H1 (cell line): ENCODE measurements around the gene TTC33. TPM values are rescaled to one million over a fixed set of nuclear protein-coding genes. Genes with fewer than 3 reads are reported as not detected.

Source experiments
- CTCF ChIA-PET: fragments of 300-600 bp; sonication (Branson Sonifier 250); formaldehyde crosslinking; loops from one replicate; lab custom pipeline; 2021; ENCODE audit not compliant: partially characterized antibody; lab: Charles Lee
- POLR2A ChIA-PET: fragments of 300-600 bp; sonication (Branson Sonifier 250); formaldehyde crosslinking; loops from one replicate; lab custom pipeline; 2021; ENCODE audit warnings: inconsistent platforms; ENCODE audit not compliant: partially characterized antibody; lab: Charles Lee
- DNase-seq, 2 experiments: peaks; one replicate each; pipeline versions ENCODE4 v3.0.0 to v3.0.0-alpha.2; 2010 to 2022; ENCODE audit warnings: low spot score in 2 of 2, low read depth in 1 of 2, mixed read lengths in 1 of 2
- FAIRE-seq: peaks from 2 replicates; lab custom pipeline; 2011; peaks lifted over from hg19 to GRCh38; lab: Jason Lieb, UNC
- H2AFZ ChIP-seq: 2 replicates; pipeline ENCODE4 v1.8.1; 2012; ENCODE audit warnings: low read length, inconsistent platforms
- H2AK5ac ChIP-seq: 2 replicates; pipeline ENCODE4 v1.6.1; 2013; ENCODE audit warnings: low read depth, low read length
- H2BK120ac ChIP-seq: replicated peaks from 2 replicates; pipeline ENCODE3; 2013; ENCODE audit warnings: low read depth, low read length, inconsistent platforms
- H2BK12ac ChIP-seq: 2 replicates; pipeline ENCODE4 v1.6.1; 2013; ENCODE audit warnings: low read depth, low read length
- H2BK15ac ChIP-seq: 2 replicates; pipeline ENCODE4 v1.6.1; 2013; ENCODE audit warnings: low read length
- H2BK20ac ChIP-seq: 2 replicates; pipeline ENCODE4 v1.6.1; 2013; ENCODE audit warnings: low read length
- H2BK5ac ChIP-seq: 2 replicates; pipeline ENCODE4 v1.6.1; 2013; ENCODE audit warnings: low read depth, low read length
- H3K14ac ChIP-seq: 2 replicates; pipeline ENCODE4 v1.6.1; 2013; ENCODE audit warnings: inconsistent platforms; ENCODE audit not compliant: insufficient read length
- H3K18ac ChIP-seq: 2 replicates; pipeline ENCODE4 v1.6.1; 2013; ENCODE audit warnings: low read length; ENCODE audit errors: extremely low read depth
- H3K23ac ChIP-seq: 2 replicates; pipeline ENCODE4 v1.6.1; 2013; ENCODE audit warnings: inconsistent platforms; ENCODE audit not compliant: insufficient read length
- H3K23me2 ChIP-seq: 2 replicates; pipeline ENCODE4 v1.6.1; 2013; ENCODE audit warnings: low read depth, low read length
- H3K27ac ChIP-seq: 2 replicates; pipeline ENCODE4 v1.6.1; 2011; ENCODE audit warnings: low read depth, low read length, inconsistent platforms
- H3K27me3 ChIP-seq, 4 experiments: replicated peaks in 1 of 4; 1 replicate in 1 of 4; 2 replicates in 3 of 4; pipeline versions ENCODE4 v1.6.1 to v1.8.1; 2011 to 2013; ENCODE audit warnings: low read length in 3 of 4, mild to moderate bottlenecking in 3 of 4, inconsistent platforms in 2 of 4, mixed read lengths in 2 of 4, moderate library complexity in 1 of 4; ENCODE audit not compliant: control insufficient read depth in 3 of 4, insufficient read depth in 3 of 4; ENCODE audit errors: extremely low read depth in 1 of 4
- H3K36me3 ChIP-seq, 4 experiments: 2 replicates each; pipeline versions ENCODE4 v1.6.1 to v1.8.1; 2011 to 2013; ENCODE audit warnings: mild to moderate bottlenecking in 4 of 4, low read length in 3 of 4, moderate library complexity in 2 of 4, control low read depth in 1 of 4, inconsistent platforms in 1 of 4; ENCODE audit not compliant: insufficient read depth in 4 of 4, control insufficient read depth in 2 of 4
- H3K4ac ChIP-seq: replicated peaks from 2 replicates; pipeline ENCODE3; 2013; ENCODE audit warnings: low read length, low read depth, mixed read lengths, inconsistent platforms; ENCODE audit not compliant: insufficient read length
- H3K4me1 ChIP-seq, 4 experiments: replicated peaks in 1 of 4; 1 replicate in 1 of 4; 2 replicates in 3 of 4; pipeline versions ENCODE4 v1.6.1 to v1.8.1; 2011 to 2013; ENCODE audit warnings: low read length in 3 of 4, inconsistent platforms in 2 of 4, mixed read lengths in 1 of 4; ENCODE audit not compliant: insufficient read depth in 4 of 4, control insufficient read depth in 3 of 4
- H3K4me2 ChIP-seq, 2 experiments: 2 replicates each; pipeline versions ENCODE4 v1.6.1 to v1.8.1; 2011 to 2013; ENCODE audit warnings: low read depth in 2 of 2, low read length in 2 of 2, control low read depth in 1 of 2, inconsistent platforms in 1 of 2, mild to moderate bottlenecking in 1 of 2; ENCODE audit not compliant: insufficient read depth in 1 of 2
- H3K4me3 ChIP-seq, 4 experiments: fragments of 200-600, 300-600 bp in 1 of 4; sonication (generic), shearing (Covaris generic), sonication (Bioruptor Twin) in 1 of 4; 2 replicates each; pipeline versions ENCODE4 v1.5.1 to v1.8.1; 2011 to 2016; ENCODE audit warnings: low read length in 4 of 4, low read depth in 3 of 4, control low read depth in 2 of 4, inconsistent platforms in 2 of 4, mild to moderate bottlenecking in 2 of 4, mixed read lengths in 1 of 4, moderate library complexity in 1 of 4; ENCODE audit not compliant: insufficient read depth in 2 of 4; ENCODE audit errors: extremely low read depth in 1 of 4
- H3K56ac ChIP-seq: replicated peaks from 2 replicates; pipeline ENCODE3; 2013; ENCODE audit warnings: low read depth, mild to moderate bottlenecking, mixed read lengths, low read length, inconsistent platforms; ENCODE audit not compliant: insufficient read length
- H3K79me1 ChIP-seq: 2 replicates; pipeline ENCODE4 v1.6.1; 2013; ENCODE audit warnings: low read depth, low read length, control low read depth
- H3K79me2 ChIP-seq, 2 experiments: 2 replicates each; pipeline versions ENCODE4 v1.6.1 to v1.8.1; 2012 to 2013; ENCODE audit warnings: low read length in 2 of 2, mild to moderate bottlenecking in 2 of 2, inconsistent platforms in 1 of 2; ENCODE audit not compliant: insufficient read depth in 2 of 2, control insufficient read depth in 1 of 2
- H3K9ac ChIP-seq, 4 experiments: replicated peaks in 1 of 4; 1 replicate in 1 of 4; 2 replicates in 3 of 4; pipeline versions ENCODE4 v1.6.1 to v1.8.1; 2011 to 2013; ENCODE audit warnings: low read depth in 3 of 4, low read length in 3 of 4, control low read depth in 2 of 4, mild to moderate bottlenecking in 2 of 4, moderate library complexity in 2 of 4, inconsistent platforms in 1 of 4; ENCODE audit errors: extremely low read depth in 1 of 4
- H3K9me3 ChIP-seq, 2 experiments: 2 replicates each; pipeline versions ENCODE4 v1.6.1 to v1.8.1; 2012 to 2013; ENCODE audit warnings: mild to moderate bottlenecking in 2 of 2, moderate library complexity in 2 of 2, control low read depth in 1 of 2, inconsistent platforms in 1 of 2, low read depth in 1 of 2, low read length in 1 of 2, mixed read lengths in 1 of 2; ENCODE audit not compliant: insufficient read depth in 2 of 2
- H4K20me1 ChIP-seq, 2 experiments: replicated peaks in 1 of 2; 2 replicates each; pipeline versions ENCODE3 to v1.8.1; 2011 to 2013; ENCODE audit warnings: inconsistent platforms in 2 of 2, low read length in 2 of 2, mild to moderate bottlenecking in 1 of 2; ENCODE audit not compliant: insufficient read depth in 2 of 2, control insufficient read depth in 1 of 2
- H4K5ac ChIP-seq: 2 replicates; pipeline ENCODE4 v1.6.1; 2013; ENCODE audit warnings: low read length, low read depth, mixed read lengths, inconsistent platforms; ENCODE audit not compliant: insufficient read length
- H4K8ac ChIP-seq: 2 replicates; pipeline ENCODE4 v1.8.0; 2013; ENCODE audit warnings: mild to moderate bottlenecking, moderate library complexity, low read length, inconsistent platforms; ENCODE audit not compliant: insufficient read depth; ENCODE audit errors: extremely low read depth
- H4K91ac ChIP-seq: replicated peaks from 2 replicates; pipeline ENCODE3; 2013; ENCODE audit warnings: low read length, mixed read lengths, inconsistent platforms; ENCODE audit not compliant: insufficient read length
- CREB1 ChIP-seq: IDR thresholded peaks from 2 replicates; pipeline ENCODE4 v1.6.1; 2012; ENCODE audit warnings: inconsistent platforms
- CTCF ChIP-seq, 3 experiments: IDR thresholded peaks; 1 replicate in 2 of 3; 2 replicates in 1 of 3; pipeline versions ENCODE4 v1.5.1 to v1.6.1; 2011; ENCODE audit warnings: low read length in 3 of 3, mild to moderate bottlenecking in 3 of 3, inconsistent platforms in 2 of 3, low read depth in 1 of 3, moderate library complexity in 1 of 3; ENCODE audit not compliant: insufficient read depth in 1 of 3; ENCODE audit errors: control extremely low read depth in 1 of 3
- EGR1 ChIP-seq: IDR thresholded peaks from 2 replicates; pipeline ENCODE4 v1.6.1; 2011; ENCODE audit warnings: low read depth, low read length, borderline replicate concordance
- GTF2F1 ChIP-seq: IDR thresholded peaks from 2 replicates; pipeline ENCODE4 v1.6.1; 2012; ENCODE audit warnings: low read depth, low read length, improper control_type of control experiment, borderline replicate concordance
- POLR2AphosphoS5 ChIP-seq: IDR thresholded peaks from 2 replicates; pipeline ENCODE4 v1.6.1; 2011; ENCODE audit warnings: low read depth, low read length
- TBP ChIP-seq: IDR thresholded peaks from 2 replicates; pipeline ENCODE4 v1.6.1; 2011; ENCODE audit warnings: low read depth, low read length, improper control_type of control experiment
- WGBS, 2 experiments: shearing (Covaris generic) in 1 of 2; methylation state at CpG; one replicate each; pipeline versions ENCODE4 v1.1.6 to v1.1.7; 2013 to 2015; ENCODE audit warnings: low lambda C conversion rate in 2 of 2, mixed read lengths in 2 of 2, inconsistent platforms in 1 of 2, low coverage in 1 of 2, missing lambda C conversion rate in 1 of 2; ENCODE audit not compliant: insufficient replicate concordance in 2 of 2, insufficient coverage in 1 of 2, insufficient read length in 1 of 2; ENCODE audit errors: extremely low coverage in 1 of 2, missing lambda C conversion rate in 1 of 2; 5-methylcytosine and 5-hydroxymethylcytosine counted together
- polyA plus RNA-seq, 7 experiments: library from polyadenylated mRNA; depleted of rRNA in 3 of 7; stranded (reverse) in 5 of 7; unstranded in 2 of 7; fragments of >200 nt in 5 of 7; fragments of 200-250 nt in 2 of 7; gene quantifications; 1 replicate in 5 of 7; 2 replicates in 1 of 7; 4 replicates in 1 of 7; pipeline versions ENCODE4 v1.2.1 to v1.2.3, GENCODE V29; 2011 to 2013; ENCODE audit warnings: missing spikeins in 2 of 7, mixed read lengths in 2 of 7
- total RNA-seq: library from RNA; stranded (reverse); fragmentation: NEBNext Ultra II Directional; extraction: Animal tissue kit (Norgen Biotek cat#: 25700); gene quantifications from 2 replicates; pipeline ENCODE4 v1.2.1, GENCODE V29; 2021

TTC33 gene
- total and polyA plus RNA-seq, 2 of the 8 experiments (the other 6 are each of a cell fraction or from before 2014, with no cell fraction given), result 1.2 to 12.6 TPM

GRCh38 chr5:40507095-40507494 lies 248.7 kb downstream of the TTC33 start:
- Histone ChIP-seq H4K91ac (no peak overlapping the region), H2BK5ac (no peak overlapping the region), H3K9ac (no peak overlapping the region), H3K79me1 (no peaks in the 10 kb centered on the region), H2BK20ac (no peak overlapping the region), H3K14ac (no peak overlapping the region), H3K27me3 (no peaks in the 10 kb centered on the region), H2AK5ac (no peak overlapping the region), H3K56ac (no peak overlapping the region), H3K4me1 (no peaks in the 10 kb centered on the region), H3K4ac (no peak overlapping the region), H3K27ac (no peak overlapping the region), H3K9me3 (no peaks in the 10 kb centered on the region), H4K5ac (no peak overlapping the region), H2BK120ac (no peak overlapping the region), H3K4me2 (no peak overlapping the region), H4K8ac (no peak overlapping the region), H3K4me3 (no peak overlapping the region), H2BK15ac (no peak overlapping the region), H3K23ac (no peak overlapping the region), H3K23me2 (no peaks in the 10 kb centered on the region), H3K18ac (no peak overlapping the region), H3K79me2 (no peaks in the 10 kb centered on the region), H2AFZ (no peak overlapping the region), H4K20me1 (peaks cover 0 to 2% of the 10 kb centered on the region in 2 experiments), H3K36me3 (no peaks in the 10 kb centered on the region), H2BK12ac (no peak overlapping the region)
- TF ChIP-seq CREB1 (no peak), TBP (no peak), GTF2F1 (no peak), EGR1 (no peak), POLR2AphosphoS5 (no peak), CTCF (IDR thresholded peaks at IDR 0.05; ENCODE audit: control extremely low read depth in 1 of 3, insufficient read depth in 1 of 3, low read depth in 1 of 3, low read length in 3 of 3) (peak in 1 of 3 experiments; percentile 3; a peak in 1 of 4 replicates)
- POLR2A ChIA-PET, result no interaction called here
- DNase-seq, result no peak
- WGBS, 2 experiments, result 92% methylated on average over 2 of the region's 2 CpGs; no CpG with 5 or more reads in 1 of the 2 experiments
- CTCF ChIA-PET, result no interaction called here
- no peak for FAIRE-seq
